ENCODE data around the gene EHD2.

GRCh38 chr19:47730521-47730889 lies 17.3 kb downstream of the EHD2 start:
- TF ChIP-seq POLR2A (IDR thresholded peaks at IDR 0.05; ENCODE audit: low read depth, low read length), result no peak
- TF ChIP-seq CTCF (conservative IDR thresholded peaks at IDR 0.05; ENCODE audit: low read depth, low read length), result no peak
- TF ChIP-seq RFX5 (IDR thresholded peaks at IDR 0.05; ENCODE audit: low read depth, low read length), result no peak
- no peak for TF ChIP-seq ELK1 (IDR thresholded peaks at IDR 0.05; ENCODE audit: borderline replicate concordance, low read depth, low read length)

Data from IMR-90 (cell line).